H9 (cell line): ENCODE data around the gene RBM22. TPM values are rescaled to one million over a fixed set of nuclear protein-coding genes. Genes with fewer than 3 reads are reported as not detected.

Experiments used
- DNase-seq: peaks from one replicate; pipeline ENCODE4 v3.0.0-alpha.2; 2017
- H2AFZ ChIP-seq: one replicate; pipeline ENCODE4 v1.6.1; 2013; ENCODE audit warnings: mild to moderate bottlenecking, low read length, control low read depth, moderate library complexity
- H2AK5ac ChIP-seq: 2 replicates; pipeline ENCODE4 v1.6.1; 2013; ENCODE audit warnings: low read length, control low read depth, mixed read lengths; ENCODE audit not compliant: insufficient read length
- H2BK120ac ChIP-seq: one replicate; pipeline ENCODE4 v1.6.1; 2013; ENCODE audit warnings: low read depth, mild to moderate bottlenecking, low read length, control low read depth, inconsistent platforms; ENCODE audit not compliant: poor library complexity, severe bottlenecking
- H2BK12ac ChIP-seq: 2 replicates; pipeline ENCODE4 v1.6.1; 2013; ENCODE audit warnings: low read length, control low read depth, mixed read lengths, low read depth; ENCODE audit not compliant: insufficient read length
- H2BK15ac ChIP-seq: 2 replicates; pipeline ENCODE4 v1.6.1; 2013; ENCODE audit warnings: low read depth, low read length, control low read depth
- H2BK20ac ChIP-seq: one replicate; pipeline ENCODE4 v1.6.1; 2013; ENCODE audit warnings: low read depth, mild to moderate bottlenecking, low read length, control low read depth, inconsistent platforms; ENCODE audit not compliant: poor library complexity, severe bottlenecking
- H2BK5ac ChIP-seq: 2 replicates; pipeline ENCODE4 v1.6.1; 2013; ENCODE audit warnings: low read length, control low read depth, mixed read lengths; ENCODE audit not compliant: insufficient read length
- H3K14ac ChIP-seq: 2 replicates; pipeline ENCODE4 v1.6.1; 2013; ENCODE audit warnings: low read length, control low read depth; ENCODE audit not compliant: insufficient read depth
- H3K18ac ChIP-seq: 2 replicates; pipeline ENCODE4 v1.6.1; 2013; ENCODE audit warnings: low read depth, mild to moderate bottlenecking, mixed read lengths, low read length, control low read depth; ENCODE audit not compliant: insufficient read length
- H3K23ac ChIP-seq: 2 replicates; pipeline ENCODE4 v1.6.1; 2013; ENCODE audit warnings: low read length, control low read depth, mixed read lengths, low read depth; ENCODE audit not compliant: insufficient read length
- H3K23me2 ChIP-seq: 2 replicates; pipeline ENCODE4 v1.6.1; 2013; ENCODE audit warnings: low read depth, mild to moderate bottlenecking, mixed read lengths, low read length, control low read depth; ENCODE audit not compliant: insufficient read length, poor library complexity, severe bottlenecking
- H3K27ac ChIP-seq: 2 replicates; pipeline ENCODE4 v1.5.1; 2013; ENCODE audit warnings: low read length, control low read depth, mixed read lengths, low read depth; ENCODE audit not compliant: insufficient read length
- H3K27me3 ChIP-seq: 2 replicates; pipeline ENCODE4 v1.6.1; 2013; ENCODE audit warnings: low read length, control low read depth, inconsistent platforms; ENCODE audit not compliant: insufficient read depth
- H3K4ac ChIP-seq: 2 replicates; pipeline ENCODE4 v1.6.1; 2013; ENCODE audit warnings: low read depth, mild to moderate bottlenecking, control low read depth, inconsistent platforms, low read length, moderate library complexity
- H3K4me1 ChIP-seq: 2 replicates; pipeline ENCODE4 v1.6.1; 2013; ENCODE audit warnings: low read length, control low read depth, inconsistent platforms; ENCODE audit not compliant: insufficient read depth
- H3K4me2 ChIP-seq: 2 replicates; pipeline ENCODE4 v1.6.1; 2013; ENCODE audit warnings: low read length, control low read depth, mixed read lengths; ENCODE audit not compliant: insufficient read length, insufficient read depth
- H3K56ac ChIP-seq: 2 replicates; pipeline ENCODE4 v1.6.1; 2013; ENCODE audit warnings: low read depth, mild to moderate bottlenecking, mixed read lengths, low read length, control low read depth; ENCODE audit not compliant: insufficient read length
- H3K79me1 ChIP-seq: 2 replicates; pipeline ENCODE4 v1.6.1; 2013; ENCODE audit warnings: low read depth, mild to moderate bottlenecking, moderate library complexity, low read length, control low read depth, inconsistent platforms; ENCODE audit not compliant: insufficient read depth, poor library complexity, severe bottlenecking
- H3K79me2 ChIP-seq: 2 replicates; pipeline ENCODE4 v1.6.1; 2013; ENCODE audit warnings: low read length, control low read depth, inconsistent platforms; ENCODE audit not compliant: insufficient read depth
- H3K9ac ChIP-seq: 2 replicates; pipeline ENCODE4 v1.6.1; 2013; ENCODE audit warnings: low read length, control low read depth, mixed read lengths; ENCODE audit not compliant: insufficient read length; ENCODE audit errors: extremely low read depth
- H3K9me3 ChIP-seq: one replicate; pipeline ENCODE4 v1.6.1; 2013; ENCODE audit warnings: low read depth, low read length, inconsistent platforms; ENCODE audit not compliant: control insufficient read depth
- H3T11ph ChIP-seq: one replicate; pipeline ENCODE4 v1.6.1; 2013; ENCODE audit warnings: mild to moderate bottlenecking, low read length, control low read depth, inconsistent platforms
- H4K20me1 ChIP-seq: one replicate; pipeline ENCODE4 v1.6.1; 2013; ENCODE audit not compliant: control insufficient read depth, insufficient read length, insufficient read depth
- H4K5ac ChIP-seq: 2 replicates; pipeline ENCODE4 v1.6.1; 2013; ENCODE audit warnings: low read depth, mild to moderate bottlenecking, mixed read lengths, low read length, control low read depth; ENCODE audit not compliant: insufficient read length
- H4K8ac ChIP-seq: replicated peaks from 2 replicates; pipeline ENCODE4 v1.6.1; 2013; ENCODE audit warnings: low read length, control low read depth, mixed read lengths, low read depth; ENCODE audit not compliant: insufficient read length
- H4K91ac ChIP-seq: 2 replicates; pipeline ENCODE4 v1.6.1; 2013; ENCODE audit warnings: low read depth, mild to moderate bottlenecking, moderate library complexity, mixed read lengths, low read length, control low read depth; ENCODE audit not compliant: insufficient read length
- H3K27ac Mint-ChIP-seq, 3 experiments: 2 replicates in 2 of 3; 3 replicates in 1 of 3; pipeline ENCODE4 v1.8.0; 2020 to 2021; ENCODE audit warnings: mixed read lengths in 3 of 3, mild to moderate bottlenecking in 1 of 3, moderate library complexity in 1 of 3
- H3K27me3 Mint-ChIP-seq: 2 replicates; pipeline ENCODE4 v1.8.0; 2021; ENCODE audit warnings: low read depth, mild to moderate bottlenecking, moderate library complexity, mixed read lengths
- H3K36me3 Mint-ChIP-seq, 3 experiments: 2 replicates in 2 of 3; 3 replicates in 1 of 3; pipeline ENCODE4 v1.8.0; 2020 to 2021; ENCODE audit warnings: low read depth in 3 of 3, mixed read lengths in 3 of 3; ENCODE audit not compliant: insufficient read depth in 1 of 3
- H3K4me1 Mint-ChIP-seq, 2 experiments: 2 replicates each; pipeline ENCODE4 v1.8.0; 2020; ENCODE audit warnings: mixed read lengths in 2 of 2
- H3K4me3 Mint-ChIP-seq, 2 experiments: 2 replicates in 1 of 2; 3 replicates in 1 of 2; pipeline ENCODE4 v1.8.0; 2020 to 2021; ENCODE audit warnings: mild to moderate bottlenecking in 2 of 2, mixed read lengths in 2 of 2, moderate library complexity in 1 of 2
- H3K9me3 Mint-ChIP-seq, 2 experiments: 2 replicates in 1 of 2; 3 replicates in 1 of 2; pipeline ENCODE4 v1.8.0; 2020; ENCODE audit warnings: mild to moderate bottlenecking in 2 of 2, mixed read lengths in 2 of 2, moderate library complexity in 1 of 2
- WGBS: extraction: QIAGEN DNeasy Blood & Tissue Kit; methylation state at CpG from one replicate; pipeline ENCODE4 v1.1.7; 2013; ENCODE audit warnings: missing lambda C conversion rate, low lambda C conversion rate, mixed read lengths; ENCODE audit not compliant: insufficient read length; ENCODE audit errors: extremely low coverage; 5-methylcytosine and 5-hydroxymethylcytosine counted together
- total RNA-seq: library from RNA; stranded (reverse); gene quantifications from 2 replicates; pipeline ENCODE4 v1.2.1, GENCODE V29; 2021
- TF ChIP-seq, protein P1 (sequence below): fragments of 200-600 bp; sonication (generic); conservative IDR thresholded peaks from 3 replicates; pipeline ENCODE4 v1.8.0; 2021; ENCODE audit warnings: antibody characterized with exemption, mild to moderate bottlenecking

Gene RBM22
- total RNA-seq, 1 experiment from 2014 or later = 47.0 TPM

DNA sequence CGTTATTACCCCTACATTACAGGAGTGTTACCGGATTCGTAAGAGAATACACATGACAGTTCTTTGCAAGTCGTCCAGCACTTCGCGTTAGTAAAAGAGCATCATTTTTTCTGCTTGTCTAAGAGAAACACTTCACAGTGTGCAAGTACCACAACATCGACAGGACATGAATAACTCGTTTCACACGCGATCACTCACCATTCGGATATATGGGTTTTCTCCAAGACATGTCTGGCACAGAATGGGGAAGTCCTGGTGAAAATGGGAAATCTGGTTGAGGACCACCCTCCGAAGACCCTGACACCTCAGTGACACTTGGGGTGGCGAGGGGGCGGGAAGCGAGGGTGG lies 642 bp downstream of the RBM22 start:
- Histone ChIP-seq H3K23me2 (peaks cover 7% of the 10 kb centered on the region), H2AFZ (no peak overlapping the region)

More for the DNA sequence above, 642 bp downstream of the RBM22 start:
- DNase-seq = no peak
- Histone ChIP-seq H3K27ac (no peak overlapping the region), H3K9me3 (no peaks in the 10 kb centered on the region), H2BK15ac (no peak overlapping the region), H3K4ac (no peak overlapping the region), H2AK5ac (no peak overlapping the region), H3K4me2 (peak overlapping the region; percentile 97), H3K56ac (no peak overlapping the region), H2BK20ac (no peak overlapping the region), H3K14ac (no peak overlapping the region), H4K20me1 (no peaks in the 10 kb centered on the region), H2BK12ac (no peak overlapping the region), H3K27me3 (no peaks in the 10 kb centered on the region), H4K5ac (no peak overlapping the region), H3K79me2 (peaks cover 6% of the 10 kb centered on the region; the same call in 1 of the 2 replicates), H3K4me1 (no peaks in the 10 kb centered on the region), H3K18ac (no peak overlapping the region), H3T11ph (no peak overlapping the region), H2BK120ac (no peak overlapping the region), H3K9ac (peak overlapping the region; percentile 86), H3K79me1 (no peaks in the 10 kb centered on the region), H4K8ac (no peak overlapping the region), H4K91ac (no peak overlapping the region), H2BK5ac (no peak overlapping the region), H3K23ac (no peak overlapping the region)
- Mint-ChIP-seq H3K4me3 (no peak overlapping the region), H3K27me3 (no peaks in the 10 kb centered on the region), H3K4me1 (no peaks in the 10 kb centered on the region; a peak in 1 of 4 replicates), H3K27ac (no peak overlapping the region), H3K36me3 (peaks cover 15 to 41% (median 31%) of the 10 kb centered on the region in 3 experiments; a peak in 6 of 7 replicates), H3K9me3 (no peaks in the 10 kb centered on the region)
- WGBS = no CpG with 5 or more reads among the region's 15 CpGs
- TF ChIP-seq, protein P1, sequence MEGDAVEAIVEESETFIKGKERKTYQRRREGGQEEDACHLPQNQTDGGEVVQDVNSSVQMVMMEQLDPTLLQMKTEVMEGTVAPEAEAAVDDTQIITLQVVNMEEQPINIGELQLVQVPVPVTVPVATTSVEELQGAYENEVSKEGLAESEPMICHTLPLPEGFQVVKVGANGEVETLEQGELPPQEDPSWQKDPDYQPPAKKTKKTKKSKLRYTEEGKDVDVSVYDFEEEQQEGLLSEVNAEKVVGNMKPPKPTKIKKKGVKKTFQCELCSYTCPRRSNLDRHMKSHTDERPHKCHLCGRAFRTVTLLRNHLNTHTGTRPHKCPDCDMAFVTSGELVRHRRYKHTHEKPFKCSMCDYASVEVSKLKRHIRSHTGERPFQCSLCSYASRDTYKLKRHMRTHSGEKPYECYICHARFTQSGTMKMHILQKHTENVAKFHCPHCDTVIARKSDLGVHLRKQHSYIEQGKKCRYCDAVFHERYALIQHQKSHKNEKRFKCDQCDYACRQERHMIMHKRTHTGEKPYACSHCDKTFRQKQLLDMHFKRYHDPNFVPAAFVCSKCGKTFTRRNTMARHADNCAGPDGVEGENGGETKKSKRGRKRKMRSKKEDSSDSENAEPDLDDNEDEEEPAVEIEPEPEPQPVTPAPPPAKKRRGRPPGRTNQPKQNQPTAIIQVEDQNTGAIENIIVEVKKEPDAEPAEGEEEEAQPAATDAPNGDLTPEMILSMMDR = no peak
